ENCODE results near the gene CST4.
"Not testable (repeated sequence)": the region's sequence is repeated elsewhere in the genome, so short reads cannot be mapped to it uniquely, and the experiment has no call there.

Gene CST4

GRCh38 chr20:23725102-23725501 is 36.3 kb upstream of the CST4 start:
- Histone ChIP-seq H3K27ac (ENCODE audit: low read length) (no peak overlapping the region), H3K9me3 (ENCODE audit: insufficient read depth, low read length, severe bottlenecking) (no peaks in the 10 kb centered on the region), H3K36me3 (ENCODE audit: insufficient read depth, low read length) (no peaks in the 10 kb centered on the region), H3K27me3 (ENCODE audit: insufficient read depth, low read length, poor library complexity) (peaks cover 6% of the 10 kb centered on the region), H3K4me3 (ENCODE audit: low read depth in 1 of 2, low read length in 2 of 2) (no peak overlapping the region), H3K9ac (ENCODE audit: low read depth, low read length) (no peak overlapping the region), H3K79me2 (ENCODE audit: insufficient read depth, low read length) (no peaks in the 10 kb centered on the region), H4K20me1 (ENCODE audit: insufficient read depth, low read length) (no peaks in the 10 kb centered on the region), H3K4me1 (ENCODE audit: insufficient read depth, low read length) (no peaks in the 10 kb centered on the region), H3K4me2 (ENCODE audit: insufficient read depth, low read length) (no peak overlapping the region), H2AFZ (ENCODE audit: low read depth, low read length) (no peak overlapping the region)
- DNase-seq: no peak
- no peak for ATAC-seq (ENCODE audit: insufficient read depth, low read depth)
- TF ChIP-seq EZH2 (IDR thresholded peaks at IDR 0.05; ENCODE audit: borderline replicate concordance, low read depth, low read length, severe bottlenecking): no peak
- TF ChIP-seq CTCF (IDR thresholded peaks at IDR 0.05; ENCODE audit: borderline replicate concordance, extremely low read depth, low read length, poor library complexity, severe bottlenecking): no peak

- H3K79me2 ChIP-seq (ENCODE audit: insufficient read depth, low read length); H3K27me3 ChIP-seq (ENCODE audit: insufficient read depth, low read length, poor library complexity); H3K27ac ChIP-seq (ENCODE audit: low read length); H3K9ac ChIP-seq (ENCODE audit: low read depth, low read length); H3K4me1 ChIP-seq (ENCODE audit: insufficient read depth, low read length); H3K36me3 ChIP-seq (ENCODE audit: insufficient read depth, low read length); H3K4me3 ChIP-seq (ENCODE audit: low read depth in 1 of 2, low read length in 2 of 2); H3K9me3 ChIP-seq (ENCODE audit: insufficient read depth, low read length, severe bottlenecking); H2AFZ ChIP-seq (ENCODE audit: low read depth, low read length); H3K4me2 ChIP-seq (ENCODE audit: insufficient read depth, low read length); H4K20me1 ChIP-seq (ENCODE audit: insufficient read depth, low read length): not testable (repeated sequence)
- peak; percentile 60 for TF ChIP-seq CTCF (IDR thresholded peaks at IDR 0.05; ENCODE audit: borderline replicate concordance, extremely low read depth, low read length, poor library complexity, severe bottlenecking)
- ATAC-seq (ENCODE audit: insufficient read depth, low read depth) (peak; percentile 89), DNase-seq (peak; percentile 63)
Observed at GRCh38 chr20:23723659-23724307, 34.9 kb upstream of the CST4 start.

DNA sequence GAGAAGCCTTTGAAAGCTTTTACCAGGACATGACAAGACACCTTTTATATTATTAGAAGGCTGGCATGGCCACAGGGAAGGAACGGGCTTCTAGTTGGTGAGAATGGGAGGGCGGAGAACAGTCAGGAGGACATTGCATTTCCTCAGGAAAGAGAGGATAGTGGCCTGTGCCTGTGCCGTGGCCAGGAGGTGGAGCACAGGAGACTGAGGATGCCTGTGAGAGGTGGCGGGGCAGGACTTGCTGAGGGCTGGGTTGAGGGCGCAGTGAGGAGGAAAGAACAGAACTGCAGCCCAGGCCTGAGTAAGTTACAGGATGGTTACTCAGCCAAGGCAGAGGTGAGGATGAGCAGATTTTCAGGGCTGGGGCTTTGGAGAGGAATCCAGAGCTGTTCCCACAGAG is 34.0 kb upstream of the CST4 start:
- not testable (repeated sequence) for H3K4me2 ChIP-seq (ENCODE audit: insufficient read depth, low read length); ATAC-seq (ENCODE audit: insufficient read depth, low read depth); DNase-seq; H3K4me1 ChIP-seq (ENCODE audit: insufficient read depth, low read length); H3K36me3 ChIP-seq (ENCODE audit: insufficient read depth, low read length); H3K9ac ChIP-seq (ENCODE audit: low read depth, low read length); H3K27ac ChIP-seq (ENCODE audit: low read length); H3K79me2 ChIP-seq (ENCODE audit: insufficient read depth, low read length); H3K9me3 ChIP-seq (ENCODE audit: insufficient read depth, low read length, severe bottlenecking); H4K20me1 ChIP-seq (ENCODE audit: insufficient read depth, low read length); H3K4me3 ChIP-seq (ENCODE audit: low read depth in 1 of 2, low read length in 2 of 2); H2AFZ ChIP-seq (ENCODE audit: low read depth, low read length); H3K27me3 ChIP-seq (ENCODE audit: insufficient read depth, low read length, poor library complexity)

DNA sequence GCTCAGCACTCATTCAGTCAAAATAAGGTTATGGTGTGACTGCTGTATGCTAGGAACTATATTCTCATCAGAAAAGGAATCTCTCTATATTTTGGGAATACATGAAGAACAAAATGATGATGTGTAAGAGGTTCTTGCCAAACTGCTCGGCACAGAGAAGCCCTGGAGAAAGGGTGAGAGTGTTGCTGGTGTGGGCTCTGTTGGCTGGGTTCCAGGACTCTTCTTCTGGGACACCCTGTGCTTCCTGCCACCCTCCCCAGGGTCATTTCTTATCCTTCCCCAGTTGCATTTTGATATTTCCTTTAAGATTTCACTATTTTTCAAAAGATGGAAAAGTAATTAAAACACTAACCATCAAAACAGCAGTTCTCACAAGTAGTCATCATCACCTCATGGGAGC is 33.1 kb upstream of the CST4 start:
- no peaks in the 10 kb centered on the region for H4K20me1 ChIP-seq (ENCODE audit: insufficient read depth, low read length)
- H3K9me3 ChIP-seq (ENCODE audit: insufficient read depth, low read length, severe bottlenecking): no peaks in the 10 kb centered on the region
- no peaks in the 10 kb centered on the region for H3K79me2 ChIP-seq (ENCODE audit: insufficient read depth, low read length)
- no peak overlapping the region for H2AFZ ChIP-seq (ENCODE audit: low read depth, low read length)
- no peak overlapping the region for H3K27ac ChIP-seq (ENCODE audit: low read length)
- no peak overlapping the region for H3K9ac ChIP-seq (ENCODE audit: low read depth, low read length)
- no peaks in the 10 kb centered on the region for H3K36me3 ChIP-seq (ENCODE audit: insufficient read depth, low read length)
- DNase-seq: no peak
- H3K27me3 ChIP-seq (ENCODE audit: insufficient read depth, low read length, poor library complexity): peaks cover 3% of the 10 kb centered on the region
- no peaks in the 10 kb centered on the region for H3K4me1 ChIP-seq (ENCODE audit: insufficient read depth, low read length)
- ATAC-seq (ENCODE audit: insufficient read depth, low read depth): no peak
- H3K4me2 ChIP-seq (ENCODE audit: insufficient read depth, low read length): no peak overlapping the region
- no peak overlapping the region for H3K4me3 ChIP-seq (ENCODE audit: low read depth in 1 of 2, low read length in 2 of 2)
- TF ChIP-seq EZH2 (IDR thresholded peaks at IDR 0.05; ENCODE audit: borderline replicate concordance, low read depth, low read length, severe bottlenecking): no peak
- TF ChIP-seq CTCF (IDR thresholded peaks at IDR 0.05; ENCODE audit: borderline replicate concordance, extremely low read depth, low read length, poor library complexity, severe bottlenecking): no peak

DNA sequence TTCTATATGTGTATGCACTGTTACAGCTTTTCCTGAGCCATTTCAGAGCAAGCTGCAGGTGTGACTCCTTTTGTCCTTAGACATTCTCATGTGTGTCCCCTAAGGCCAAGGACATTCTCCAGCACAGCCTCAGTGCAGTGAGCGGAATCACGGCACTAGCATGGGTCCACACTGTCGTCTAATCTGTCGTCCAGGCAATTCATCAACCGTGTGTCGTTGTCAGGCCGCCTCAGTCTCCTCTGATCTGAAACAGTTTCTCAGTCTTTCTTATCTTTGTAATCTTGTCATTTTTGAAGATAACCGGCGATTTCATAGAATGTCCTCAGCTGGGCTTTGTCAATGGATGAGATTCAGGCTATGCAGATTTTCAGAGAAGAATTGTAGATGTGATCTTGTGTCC is 30.5 kb upstream of the CST4 start:
- not testable (repeated sequence) for H3K27ac ChIP-seq (ENCODE audit: low read length); H3K79me2 ChIP-seq (ENCODE audit: insufficient read depth, low read length); DNase-seq; H3K9me3 ChIP-seq (ENCODE audit: insufficient read depth, low read length, severe bottlenecking); H3K27me3 ChIP-seq (ENCODE audit: insufficient read depth, low read length, poor library complexity); H3K4me3 ChIP-seq (ENCODE audit: low read depth in 1 of 2, low read length in 2 of 2); H3K9ac ChIP-seq (ENCODE audit: low read depth, low read length); ATAC-seq (ENCODE audit: insufficient read depth, low read depth); H3K36me3 ChIP-seq (ENCODE audit: insufficient read depth, low read length); H2AFZ ChIP-seq (ENCODE audit: low read depth, low read length); H4K20me1 ChIP-seq (ENCODE audit: insufficient read depth, low read length); H3K4me1 ChIP-seq (ENCODE audit: insufficient read depth, low read length); H3K4me2 ChIP-seq (ENCODE audit: insufficient read depth, low read length)

DNA sequence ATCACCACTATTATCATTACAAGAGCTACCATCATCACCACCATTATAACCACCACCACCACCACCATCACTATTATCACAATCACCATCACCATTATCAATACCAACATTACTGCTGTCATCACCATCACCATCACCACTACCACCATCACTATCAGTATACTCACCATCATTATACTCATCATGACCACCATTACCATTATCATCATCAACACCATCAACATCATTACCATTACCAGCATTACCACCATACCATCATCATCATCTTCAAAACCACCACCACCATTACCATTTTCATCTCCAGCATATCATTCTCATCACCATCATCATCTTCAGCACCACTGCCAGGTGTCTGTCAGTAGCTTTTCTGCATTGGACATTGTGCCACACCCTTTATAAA is 22.9 kb upstream of the CST4 start:
- DNase-seq; H3K4me3 ChIP-seq (ENCODE audit: low read depth in 1 of 2, low read length in 2 of 2); H3K27me3 ChIP-seq (ENCODE audit: insufficient read depth, low read length, poor library complexity); H3K36me3 ChIP-seq (ENCODE audit: insufficient read depth, low read length); H3K4me2 ChIP-seq (ENCODE audit: insufficient read depth, low read length); H3K9me3 ChIP-seq (ENCODE audit: insufficient read depth, low read length, severe bottlenecking); H2AFZ ChIP-seq (ENCODE audit: low read depth, low read length); ATAC-seq (ENCODE audit: insufficient read depth, low read depth); H3K27ac ChIP-seq (ENCODE audit: low read length); H3K4me1 ChIP-seq (ENCODE audit: insufficient read depth, low read length); H4K20me1 ChIP-seq (ENCODE audit: insufficient read depth, low read length); H3K79me2 ChIP-seq (ENCODE audit: insufficient read depth, low read length); H3K9ac ChIP-seq (ENCODE audit: low read depth, low read length): not testable (repeated sequence)

Data from DND-41 (cell line).